Measurements from ENCODE around the gene ATF6. TPM values are rescaled to one million over a fixed set of nuclear protein-coding genes. Genes with fewer than 3 reads are reported as not detected.

Gene ATF6
- total and polyA plus RNA-seq, 2 donors (not counting 1 experiment from before 2014, with no cell fraction given) = 5.7 to 26.6 TPM

- Histone ChIP-seq H2AFZ (ENCODE audit: insufficient read depth, low read depth, low read length, poor library complexity, severe bottlenecking) (no peak overlapping the region), H3K4me1 (ENCODE audit: control insufficient read depth in 2 of 2, insufficient read depth in 2 of 2, low read length in 2 of 2) (peaks cover 33 to 40% of the 10 kb centered on the region in 2 donors), H3K36me3 (replicated peaks in 1 of 2; ENCODE audit: control extremely low read depth in 1 of 2, control insufficient read depth in 1 of 2, extremely low read depth in 1 of 2, insufficient read depth in 2 of 2, low read length in 1 of 2) (no peaks in the 10 kb centered on the region), H3K4me2 (replicated peaks; ENCODE audit: low read depth, low read length, poor library complexity, severe bottlenecking) (no peak overlapping the region), H3K4me3 (ENCODE audit: control extremely low read depth in 1 of 5, extremely low read depth in 1 of 5, insufficient read depth in 1 of 5, low read depth in 2 of 5, low read length in 4 of 5) (no peak overlapping the region), H3K27me3 (replicated peaks in 1 of 4; ENCODE audit: control extremely low read depth in 1 of 4, control insufficient read depth in 3 of 4, insufficient read depth in 4 of 4, low read length in 3 of 4) (no peaks in the 10 kb centered on the region), H3K9me3 (ENCODE audit: control extremely low read depth in 1 of 3, control insufficient read depth in 2 of 3, insufficient read depth in 1 of 3, low read length in 2 of 3) (no peaks in the 10 kb centered on the region), H3K27ac (ENCODE audit: low read length in 2 of 2) (no peak overlapping the region), H3K9ac (ENCODE audit: low read length) (no peak overlapping the region), H3K79me2 (ENCODE audit: control insufficient read depth, insufficient read depth, low read length) (peaks cover 3% of the 10 kb centered on the region), H4K20me1 (ENCODE audit: control insufficient read depth, insufficient read depth, low read length, poor library complexity, severe bottlenecking) (no peaks in the 10 kb centered on the region)
- CTCF ChIA-PET = interaction anchor here (1.1 to 7.9 kb wide), 2 partner anchors 255 to 259 kb away, joined by 8 to 80 read pairs; no protein-coding TSS in a partner anchor
- TF ChIP-seq, protein P1, sequence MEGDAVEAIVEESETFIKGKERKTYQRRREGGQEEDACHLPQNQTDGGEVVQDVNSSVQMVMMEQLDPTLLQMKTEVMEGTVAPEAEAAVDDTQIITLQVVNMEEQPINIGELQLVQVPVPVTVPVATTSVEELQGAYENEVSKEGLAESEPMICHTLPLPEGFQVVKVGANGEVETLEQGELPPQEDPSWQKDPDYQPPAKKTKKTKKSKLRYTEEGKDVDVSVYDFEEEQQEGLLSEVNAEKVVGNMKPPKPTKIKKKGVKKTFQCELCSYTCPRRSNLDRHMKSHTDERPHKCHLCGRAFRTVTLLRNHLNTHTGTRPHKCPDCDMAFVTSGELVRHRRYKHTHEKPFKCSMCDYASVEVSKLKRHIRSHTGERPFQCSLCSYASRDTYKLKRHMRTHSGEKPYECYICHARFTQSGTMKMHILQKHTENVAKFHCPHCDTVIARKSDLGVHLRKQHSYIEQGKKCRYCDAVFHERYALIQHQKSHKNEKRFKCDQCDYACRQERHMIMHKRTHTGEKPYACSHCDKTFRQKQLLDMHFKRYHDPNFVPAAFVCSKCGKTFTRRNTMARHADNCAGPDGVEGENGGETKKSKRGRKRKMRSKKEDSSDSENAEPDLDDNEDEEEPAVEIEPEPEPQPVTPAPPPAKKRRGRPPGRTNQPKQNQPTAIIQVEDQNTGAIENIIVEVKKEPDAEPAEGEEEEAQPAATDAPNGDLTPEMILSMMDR (IDR thresholded peaks at IDR 0.05) = no peak
- TF ChIP-seq EZH2 (IDR thresholded peaks at IDR 0.05; ENCODE audit: borderline replicate concordance, insufficient read depth, low read depth, low read length, poor library complexity, severe bottlenecking) = no peak
- ATAC-seq (ENCODE audit: low read depth) (no peak), DNase-seq (no peak)
- intact Hi-C loops (cut with micrococcal nuclease) = loop anchor here (10.0 kb wide), 2 partner anchors 178 to 1818 kb away; partner anchors contain the start of gene TAGLN2
- POLR2A ChIA-PET = no interaction called here
- Mint-ChIP-seq H3K9me3 (ENCODE audit: insufficient read depth) (no peaks in the 10 kb centered on the region), H3K4me1 (peaks cover 44% of the 10 kb centered on the region), H3K27ac (no peak overlapping the region), H3K4me3 (no peak overlapping the region), H3K27me3 (peaks cover 8% of the 10 kb centered on the region)
- WGBS (ENCODE audit: insufficient coverage) = 97% methylated on average over 8 of the region's 9 CpGs
Measured at GRCh38 chr1:161743231-161743630, 22.9 kb upstream of the ATF6 start.

DNA sequence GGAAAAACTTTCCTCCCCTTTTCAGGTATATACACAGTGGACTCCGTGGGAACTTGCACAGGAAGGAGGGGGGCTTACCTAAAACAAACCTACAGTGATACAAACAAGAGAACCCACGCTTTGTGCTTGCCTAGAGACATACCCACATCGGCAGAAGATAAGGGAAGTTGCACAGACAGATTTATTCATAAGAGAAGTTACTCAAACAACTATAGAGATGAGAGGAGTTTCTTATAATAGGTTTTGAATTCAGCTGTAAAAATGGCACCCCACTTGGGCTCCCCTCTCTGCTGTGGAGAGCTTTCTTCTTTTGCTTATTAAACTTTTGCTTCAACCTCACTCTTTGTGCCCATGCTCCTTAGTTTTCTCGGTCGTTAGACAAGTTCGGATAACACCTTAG, 18.3 kb upstream of the ATF6 start:
- Histone ChIP-seq H3K36me3 (replicated peaks in 1 of 2; ENCODE audit: control extremely low read depth in 1 of 2, control insufficient read depth in 1 of 2, extremely low read depth in 1 of 2, insufficient read depth in 2 of 2, low read length in 1 of 2) (peaks cover 5 to 6% of the 10 kb centered on the region in 2 experiments), H3K9me3 (ENCODE audit: control extremely low read depth in 1 of 3, control insufficient read depth in 2 of 3, insufficient read depth in 1 of 3, low read length in 2 of 3) (no peaks in the 10 kb centered on the region), H4K20me1 (ENCODE audit: control insufficient read depth, insufficient read depth, low read length, poor library complexity, severe bottlenecking) (no peaks in the 10 kb centered on the region), H3K27ac (ENCODE audit: low read length in 2 of 2) (no peak overlapping the region), H3K9ac (ENCODE audit: low read length) (no peak overlapping the region), H3K4me2 (replicated peaks; ENCODE audit: low read depth, low read length, poor library complexity, severe bottlenecking) (no peak overlapping the region), H3K27me3 (replicated peaks in 1 of 4; ENCODE audit: control extremely low read depth in 1 of 4, control insufficient read depth in 3 of 4, insufficient read depth in 4 of 4, low read length in 3 of 4) (no peaks in the 10 kb centered on the region), H3K79me2 (ENCODE audit: control insufficient read depth, insufficient read depth, low read length) (peaks cover 31% of the 10 kb centered on the region), H3K4me1 (ENCODE audit: control insufficient read depth in 2 of 2, insufficient read depth in 2 of 2, low read length in 2 of 2) (peaks cover 18 to 27% of the 10 kb centered on the region in 2 donors), H2AFZ (ENCODE audit: insufficient read depth, low read depth, low read length, poor library complexity, severe bottlenecking) (no peak overlapping the region), H3K4me3 (ENCODE audit: control extremely low read depth in 1 of 5, extremely low read depth in 1 of 5, insufficient read depth in 1 of 5, low read depth in 2 of 5, low read length in 4 of 5) (no peak overlapping the region)
- Mint-ChIP-seq H3K4me1 (peaks cover 34% of the 10 kb centered on the region), H3K4me3 (peak overlapping the region; percentile 54), H3K27ac (peak overlapping the region; percentile 22), H3K9me3 (ENCODE audit: insufficient read depth) (no peaks in the 10 kb centered on the region), H3K27me3 (peaks cover 8% of the 10 kb centered on the region)
- WGBS (ENCODE audit: insufficient coverage) = no CpG with 5 or more reads among the region's 6 CpGs
- POLR2A ChIA-PET = no interaction called here
- TF ChIP-seq, protein P1 (IDR thresholded peaks at IDR 0.05) = no peak
- no peak for TF ChIP-seq EZH2 (IDR thresholded peaks at IDR 0.05; ENCODE audit: borderline replicate concordance, insufficient read depth, low read depth, low read length, poor library complexity, severe bottlenecking)
- intact Hi-C loops (cut with micrococcal nuclease) = loop anchor here (2.0 to 10.0 kb wide), 3 partner anchors 15 to 1823 kb away; partner anchors contain the start of gene TAGLN2
- DNase-seq = no peak
- CTCF ChIA-PET = interaction anchor here (1.0 to 3.8 kb wide), 3 partner anchors 8 to 259 kb away, joined by 3 to 56 read pairs (median 4); no protein-coding TSS in a partner anchor
- ATAC-seq (ENCODE audit: low read depth) = no peak
